ENCODE results near the gene EMILIN2. TPM values are rescaled to one million over a fixed set of nuclear protein-coding genes. Genes with fewer than 3 reads are reported as not detected.

EMILIN2 gene
- total and polyA plus RNA-seq, 2 of the 13 experiments (the other 11 are each of a cell fraction or from before 2014, with no cell fraction given) = 7.6 to 8.2 TPM

GRCh38 chr18:2961821-2962220 lies 115.0 kb downstream of the EMILIN2 start:
- peaks cover 61% of the 10 kb centered on the region for H3K4me1 ChIP-seq (ENCODE audit: insufficient read depth, low read length)
- DNase-seq (ENCODE audit: low spot score) = no peak
- WGBS (ENCODE audit: low lambda C conversion rate) = 89% methylated on average over 4 of the region's 4 CpGs
- no peak overlapping the region for H3K9ac ChIP-seq (ENCODE audit: insufficient read depth, low read depth, low read length)
- no peak overlapping the region for H3K4me3 ChIP-seq (replicated peaks in 1 of 3; ENCODE audit: insufficient read depth in 1 of 3, low read depth in 2 of 3, low read length in 3 of 3)
- intact Hi-C loops (cut with micrococcal nuclease; ENCODE audit: unreplicated experiment) (no loop called here), in situ Hi-C loops (cut with HindIII; ENCODE audit: extremely low pct_ligation_motif_present, low pct_unique_long_range_greater_than_20kb) (no loop called here)
- ATAC-seq = peak; percentile 33; the same call in 1 of the 3 replicates
- H3K79me2 ChIP-seq (ENCODE audit: insufficient read depth, low read length) = peaks cover 84% of the 10 kb centered on the region
- H2AFZ ChIP-seq (ENCODE audit: low read length) = no peak overlapping the region
- POLR2A ChIA-PET = no interaction called here
- no TSS peak for BruUV-seq (replicated peaks)
- no peaks in the 10 kb centered on the region for H3K27me3 ChIP-seq (ENCODE audit: control insufficient read depth in 1 of 2, insufficient read depth in 2 of 2, low read length in 2 of 2)
- H3K4me2 ChIP-seq (ENCODE audit: low read depth, low read length) = no peak overlapping the region
- peaks cover 7 to 40% of the 10 kb centered on the region in 2 experiments for H3K36me3 ChIP-seq (replicated peaks in 1 of 2; ENCODE audit: control insufficient read depth in 1 of 2, insufficient read depth in 2 of 2, low read length in 2 of 2)
- H3K27ac ChIP-seq (ENCODE audit: extremely low read length, insufficient read depth, low read length) = no peak overlapping the region
- no peak for TF ChIP-seq ZBTB49 (CRISPR knock-in tag; IDR thresholded peaks at IDR 0.05; ENCODE audit: borderline replicate concordance)
- TF ChIP-seq ZNF382 (CRISPR knock-in tag; IDR thresholded peaks at IDR 0.05; ENCODE audit: borderline replicate concordance) = no peak
- TF ChIP-seq NFIC (IDR thresholded peaks at IDR 0.05; ENCODE audit: low read length) = no peak
- no peak for TF ChIP-seq ZNF230 (CRISPR knock-in tag; IDR thresholded peaks at IDR 0.05)
- no peak for TF ChIP-seq ZNF503 (CRISPR knock-in tag; IDR thresholded peaks at IDR 0.05)
- TF ChIP-seq ARHGAP35 (CRISPR knock-in tag; IDR thresholded peaks at IDR 0.05; ENCODE audit: borderline replicate concordance) = no peak
- TF ChIP-seq ZNF800 (CRISPR knock-in tag; IDR thresholded peaks at IDR 0.05) = no peak
- TF ChIP-seq ZNF564 (CRISPR knock-in tag; IDR thresholded peaks at IDR 0.05) = no peak
- TF ChIP-seq ELF4 (CRISPR knock-in tag; IDR thresholded peaks at IDR 0.05; ENCODE audit: borderline replicate concordance) = no peak
- no peak for FAIRE-seq
- no peaks in the 10 kb centered on the region for H3K9me3 ChIP-seq (ENCODE audit: low read length)
- CTCF ChIA-PET (ENCODE audit: low intra/inter-chr PET ratio, low total read pairs) = no interaction called here
- H4K20me1 ChIP-seq (ENCODE audit: insufficient read depth, low read length) = peaks cover 59% of the 10 kb centered on the region

All from HepG2 (cell line).